HepG2 (cell line): Measurements from ENCODE around the gene RPTOR. TPM values are rescaled to one million over a fixed set of nuclear protein-coding genes. Genes with fewer than 3 reads are reported as not detected.
A peak's percentile ranks its signal among the peaks of the same experiment; 100 is the strongest.

Experiments
- ATAC-seq: fragments of 200-7000 bp; cut with Tn5 transposase; 3 replicates; pipeline ENCODE4 v1.9.1; 2020; ENCODE audit warnings: mild to moderate bottlenecking, moderate library complexity
- BruUV-seq: library from RNA; stranded (reverse); fragments of 400-500 nt; replicated peaks from 2 replicates; lab custom pipeline; 2021; lab: Mats Ljungman, UMichigan
- CTCF ChIA-PET: fragments of 300-600 bp; formaldehyde crosslinking; extraction: SDS; loops from one replicate; lab custom pipeline; 2021; ENCODE audit warnings: low total read pairs, inconsistent platforms, low intra/inter-chr PET ratio; lab: Yijun Ruan, JAX
- POLR2A ChIA-PET: fragments of 350-600 bp; sonication (Branson Sonifier 250); formaldehyde crosslinking; loops from one replicate; lab custom pipeline; 2020; ENCODE audit warnings: antibody characterized with exemption, inconsistent platforms; lab: Yijun Ruan, JAX
- DNase-seq: peaks from one replicate; pipeline ENCODE4 v3.0.0-alpha.2; 2015; ENCODE audit warnings: low spot score
- FAIRE-seq: peaks from 3 replicates; lab custom pipeline; 2011; peaks lifted over from hg19 to GRCh38; lab: Jason Lieb, UNC
- H2AFZ ChIP-seq: one replicate; pipeline ENCODE4 v1.6.1; 2011; ENCODE audit warnings: low read length, inconsistent platforms
- H3K27ac ChIP-seq: fragments of 300-600 bp; 3 replicates; pipeline ENCODE4 v1.8.0; 2011; ENCODE audit warnings: mixed run types, mild to moderate bottlenecking, mixed read lengths, low read length, inconsistent platforms; ENCODE audit not compliant: insufficient read depth; ENCODE audit errors: extremely low read length
- H3K27me3 ChIP-seq, 2 experiments: fragments of 200-600 bp in 1 of 2; 2 replicates in 1 of 2; 3 replicates in 1 of 2; pipeline versions ENCODE4 v1.6.0 to v1.8.0; 2011; ENCODE audit warnings: low read length in 2 of 2, mild to moderate bottlenecking in 2 of 2, moderate library complexity in 2 of 2, inconsistent platforms in 1 of 2; ENCODE audit not compliant: insufficient read depth in 2 of 2, control insufficient read depth in 1 of 2
- H3K36me3 ChIP-seq, 2 experiments: fragments of 200-600 bp in 1 of 2; replicated peaks in 1 of 2; 2 replicates in 1 of 2; 3 replicates in 1 of 2; pipeline versions ENCODE4 v1.5.1 to v1.8.0; 2011; ENCODE audit warnings: low read length in 2 of 2, inconsistent platforms in 1 of 2; ENCODE audit not compliant: insufficient read depth in 2 of 2, control insufficient read depth in 1 of 2
- H3K4me1 ChIP-seq: 2 replicates; pipeline ENCODE4 v1.5.1; 2012; ENCODE audit warnings: low read length, inconsistent platforms; ENCODE audit not compliant: insufficient read depth
- H3K4me2 ChIP-seq: 2 replicates; pipeline ENCODE4 v1.6.0; 2011; ENCODE audit warnings: low read depth, low read length, inconsistent platforms
- H3K4me3 ChIP-seq, 3 experiments: fragments of 200-600 bp in 1 of 3; sonication (generic), shearing (Covaris generic) in 1 of 3; replicated peaks in 1 of 3; 2 replicates each; pipeline ENCODE4 v1.5.1; 2011 to 2016; ENCODE audit warnings: low read length in 3 of 3, inconsistent platforms in 2 of 3, low read depth in 2 of 3, mild to moderate bottlenecking in 2 of 3, control low read depth in 1 of 3, mixed read lengths in 1 of 3; ENCODE audit not compliant: insufficient read depth in 1 of 3
- H3K79me2 ChIP-seq: one replicate; pipeline ENCODE4 v1.6.1; 2011; ENCODE audit warnings: low read length, inconsistent platforms; ENCODE audit not compliant: insufficient read depth
- H3K9ac ChIP-seq: 2 replicates; pipeline ENCODE4 v1.6.0; 2011; ENCODE audit warnings: mild to moderate bottlenecking, low read depth, low read length, inconsistent platforms; ENCODE audit not compliant: insufficient read depth
- H3K9me3 ChIP-seq: 2 replicates; pipeline ENCODE4 v1.5.1; 2012; ENCODE audit warnings: mild to moderate bottlenecking, low read length
- H4K20me1 ChIP-seq: 2 replicates; pipeline ENCODE4 v1.6.0; 2011; ENCODE audit warnings: inconsistent platforms, mild to moderate bottlenecking, low read length, moderate library complexity; ENCODE audit not compliant: insufficient read depth
- ATF7-NPFF ChIP-seq: sonication (generic); formaldehyde crosslinking; IDR thresholded peaks from 2 replicates; pipeline ENCODE4 v1.8.1; 2023; ENCODE audit warnings: mild to moderate bottlenecking, low read depth, missing genetic modification reagents, moderate library complexity
- NFATC3 ChIP-seq: sonication (generic); formaldehyde crosslinking; IDR thresholded peaks from 2 replicates; pipeline ENCODE4 v1.5.1; 2020; ENCODE audit warnings: mild to moderate bottlenecking, missing genetic modification reagents
- ZBTB33 ChIP-seq: sonication (generic); formaldehyde crosslinking; IDR thresholded peaks from 2 replicates; pipeline ENCODE4 v1.4.0; 2020; ENCODE audit warnings: missing genetic modification reagents
- WGBS: methylation state at CpG from one replicate; pipeline ENCODE4 v1.1.6; 2017; ENCODE audit warnings: low lambda C conversion rate; 5-methylcytosine and 5-hydroxymethylcytosine counted together
- in situ Hi-C: cut with HindIII; loops from 2 replicates; pipeline ENCODE4 v1.10.0; 2017; ENCODE audit warnings: low pct_unique_long_range_greater_than_20kb; ENCODE audit not compliant: extremely low pct_ligation_motif_present
- intact Hi-C: fragments of 100-400 bp; cut with micrococcal nuclease; formaldehyde crosslinking; loops from one replicate; pipeline ENCODE4 v1.10.0; 2022; ENCODE audit not compliant: unreplicated experiment
- polyA plus RNA-seq, 8 experiments: library from polyadenylated mRNA; depleted of rRNA in 3 of 8; stranded (reverse) in 7 of 8; unstranded in 1 of 8; fragments of >200 nt; fragmentation: Illumina TruSeq in 4 of 8; extraction: Trizol in 4 of 8; gene quantifications; 2 replicates each; pipeline versions ENCODE4 v1.2.1 to v1.2.3, GENCODE V29; 2011 to 2016; ENCODE audit warnings: low read depth in 4 of 8, missing spikeins in 1 of 8, mixed read lengths in 1 of 8; ENCODE audit not compliant: insufficient read depth in 1 of 8
- total RNA-seq, 5 experiments: library from RNA; depleted of rRNA; stranded (reverse); fragments of >200 nt; fragmentation: Illumina TruSeq; extraction: Trizol; gene quantifications; 2 replicates each; pipeline ENCODE4 v1.2.3, GENCODE V29; 2016; ENCODE audit warnings: low read depth in 1 of 5
- TF ChIP-seq, protein P1 (sequence below): sonication (generic); formaldehyde crosslinking; IDR thresholded peaks from 2 replicates; pipeline ENCODE4 v1.5.0; 2020; ENCODE audit warnings: mild to moderate bottlenecking, missing genetic modification reagents, moderate library complexity

Gene RPTOR
- total and polyA plus RNA-seq, 2 of the 13 experiments (the other 11 are each of a cell fraction or from before 2014, with no cell fraction given), result 6.6 to 25.3 TPM

DNA sequence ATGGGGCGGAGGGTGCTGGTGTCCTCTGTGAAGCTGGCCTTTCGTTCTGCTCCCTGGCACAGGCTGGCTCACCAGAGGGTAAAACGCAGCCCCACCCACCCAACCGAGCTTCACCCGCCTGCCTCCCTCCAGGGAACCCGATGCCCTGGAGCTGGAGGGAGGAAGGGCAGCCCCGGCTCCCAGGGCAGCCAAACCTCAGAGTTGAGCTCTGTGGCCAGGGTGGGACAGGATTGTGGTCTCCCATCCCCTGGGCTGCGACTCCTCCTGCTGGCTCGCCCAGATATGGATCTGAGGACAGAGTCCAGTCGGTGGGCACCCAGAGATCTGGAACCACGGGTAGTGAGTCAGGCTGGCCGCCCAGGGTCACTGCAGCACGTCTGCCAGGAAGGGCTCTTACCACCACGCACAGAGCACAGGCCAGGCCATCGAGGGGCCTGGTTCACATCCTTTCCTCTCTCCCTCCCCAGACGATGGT lies 404.4 kb downstream of the RPTOR start:
- 0 out of 3 replicates have a peak, but pooled peaks have one; percentile 8 for ATAC-seq

DNA sequence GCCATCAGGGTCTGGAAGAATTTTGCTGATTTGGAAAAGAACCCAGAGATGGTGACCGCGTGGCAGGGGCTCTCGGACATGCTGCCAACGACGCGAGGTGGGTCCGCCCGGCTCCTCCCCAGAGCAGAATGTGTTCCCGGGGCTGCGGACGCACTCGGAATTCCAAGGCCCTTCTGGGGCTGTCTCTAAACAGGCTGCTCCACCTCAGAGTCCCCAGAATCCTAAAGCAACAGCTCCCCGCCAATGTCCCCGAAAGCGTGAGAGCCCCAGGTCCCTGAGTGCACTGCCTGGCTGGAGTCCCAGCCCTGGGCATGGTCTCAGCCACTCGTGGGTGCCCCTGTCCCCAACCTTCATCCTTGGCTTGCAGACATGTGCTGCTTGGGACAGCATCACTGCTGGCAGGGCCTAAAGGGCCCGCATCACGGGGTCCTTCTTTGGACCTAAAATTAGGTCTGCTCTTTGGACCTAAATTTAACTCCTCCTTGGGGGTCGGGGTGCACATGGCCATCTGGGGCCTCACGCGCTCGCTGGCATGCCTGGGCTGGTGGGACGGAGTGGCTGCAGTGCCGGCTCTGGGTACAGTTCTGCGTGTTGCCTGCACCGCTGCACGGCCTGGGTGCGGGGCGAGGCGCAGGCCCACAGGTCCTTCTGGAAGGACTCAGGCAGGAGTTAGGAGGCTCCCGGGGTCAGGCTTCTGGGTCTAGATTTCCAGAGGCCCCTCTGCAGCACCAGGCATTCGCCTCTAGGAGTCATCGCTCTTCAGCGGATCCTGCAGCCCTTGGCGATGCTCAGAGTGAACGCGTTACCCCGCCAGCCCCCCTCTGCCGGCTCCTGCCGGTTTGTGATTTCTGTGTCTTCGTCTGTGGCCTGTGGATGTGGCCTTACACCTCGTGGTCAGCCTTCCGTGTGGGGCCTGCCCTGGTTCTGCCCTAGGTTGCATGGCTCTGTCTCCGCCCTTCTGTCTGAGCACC lies 405.1 kb downstream of the RPTOR start:
- Histone ChIP-seq H3K79me2 (no peaks in the 10 kb centered on the region), H3K4me1 (no peaks in the 10 kb centered on the region), H2AFZ (no peak overlapping the region), H3K27me3 (no peaks in the 10 kb centered on the region), H3K4me3 (no peak overlapping the region), H3K36me3 (peaks cover 26 to 45% of the 10 kb centered on the region in 2 experiments; a peak in 4 of 5 replicates), H3K9me3 (no peaks in the 10 kb centered on the region), H3K4me2 (no peak overlapping the region), H4K20me1 (no peaks in the 10 kb centered on the region), H3K9ac (no peak overlapping the region), H3K27ac (no peak overlapping the region)
- ATAC-seq (peak; percentile 41), DNase-seq (no peak), FAIRE-seq (no peak)
- ChIA-PET POLR2A (no interaction called here), CTCF (no interaction called here)
- BruUV-seq, result no TSS peak
- 94% methylated on average over 44 of the region's 44 CpGs for WGBS
- TF ChIP-seq ATF7-NPFF (CRISPR knock-in tag), result no peak
- peak; percentile 73; the same call in 1 of the 2 replicates for TF ChIP-seq ZBTB33 (CRISPR knock-in tag)
- in situ Hi-C loops (no loop called here), intact Hi-C loops (no loop called here)

More for the DNA sequence above, 404.4 kb downstream of the RPTOR start:
- H4K20me1 ChIP-seq, result no peaks in the 10 kb centered on the region
- no peak overlapping the region for H3K27ac ChIP-seq
- H3K9me3 ChIP-seq, result no peaks in the 10 kb centered on the region
- FAIRE-seq (no peak), DNase-seq (no peak)
- WGBS, result 79% methylated on average over 15 of the region's 16 CpGs
- H3K79me2 ChIP-seq, result no peaks in the 10 kb centered on the region
- no peaks in the 10 kb centered on the region for H3K4me1 ChIP-seq
- no TSS peak for BruUV-seq
- in situ Hi-C loops, result no loop called here
- CTCF ChIA-PET, result no interaction called here
- H3K36me3 ChIP-seq, result peaks cover 26 to 45% of the 10 kb centered on the region in 2 experiments; a peak in 4 of 5 replicates
- H3K9ac ChIP-seq, result no peak overlapping the region
- TF ChIP-seq, protein P1, sequence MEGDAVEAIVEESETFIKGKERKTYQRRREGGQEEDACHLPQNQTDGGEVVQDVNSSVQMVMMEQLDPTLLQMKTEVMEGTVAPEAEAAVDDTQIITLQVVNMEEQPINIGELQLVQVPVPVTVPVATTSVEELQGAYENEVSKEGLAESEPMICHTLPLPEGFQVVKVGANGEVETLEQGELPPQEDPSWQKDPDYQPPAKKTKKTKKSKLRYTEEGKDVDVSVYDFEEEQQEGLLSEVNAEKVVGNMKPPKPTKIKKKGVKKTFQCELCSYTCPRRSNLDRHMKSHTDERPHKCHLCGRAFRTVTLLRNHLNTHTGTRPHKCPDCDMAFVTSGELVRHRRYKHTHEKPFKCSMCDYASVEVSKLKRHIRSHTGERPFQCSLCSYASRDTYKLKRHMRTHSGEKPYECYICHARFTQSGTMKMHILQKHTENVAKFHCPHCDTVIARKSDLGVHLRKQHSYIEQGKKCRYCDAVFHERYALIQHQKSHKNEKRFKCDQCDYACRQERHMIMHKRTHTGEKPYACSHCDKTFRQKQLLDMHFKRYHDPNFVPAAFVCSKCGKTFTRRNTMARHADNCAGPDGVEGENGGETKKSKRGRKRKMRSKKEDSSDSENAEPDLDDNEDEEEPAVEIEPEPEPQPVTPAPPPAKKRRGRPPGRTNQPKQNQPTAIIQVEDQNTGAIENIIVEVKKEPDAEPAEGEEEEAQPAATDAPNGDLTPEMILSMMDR (CRISPR knock-in tag), result peak; percentile 41
- no peak for TF ChIP-seq NFATC3 (CRISPR knock-in tag)
- no peak overlapping the region for H3K4me2 ChIP-seq
- POLR2A ChIA-PET, result no interaction called here
- intact Hi-C loops, result no loop called here
- no peak overlapping the region for H2AFZ ChIP-seq
- H3K4me3 ChIP-seq, result no peak overlapping the region
- no peaks in the 10 kb centered on the region for H3K27me3 ChIP-seq
